Measurements from ENCODE around the gene MICU2.

Gene MICU2

GRCh38 chr13:21478881-21479808 lies 124.8 kb downstream of the MICU2 start:
- DNase-seq, result no peak

GRCh38 chr13:21476893-21477472 lies 127.0 kb downstream of the MICU2 start:
- peak; percentile 65 for DNase-seq

- no peak for DNase-seq
These were observed 128.9 kb downstream of the MICU2 start for GRCh38 chr13:21475115-21475514.

GRCh38 chr13:21470785-21471184 lies 133.2 kb downstream of the MICU2 start:
- DNase-seq, result no peak

GRCh38 chr13:21466527-21466926 lies 137.4 kb downstream of the MICU2 start:
- no peak for DNase-seq

- DNase-seq, result no peak
These were observed 138.2 kb downstream of the MICU2 start for GRCh38 chr13:21465710-21466160.

- DNase-seq, result no peak
These were observed 140.5 kb downstream of the MICU2 start for GRCh38 chr13:21463424-21463823.

- DNase-seq, result no peak
These were observed 142.8 kb downstream of the MICU2 start for GRCh38 chr13:21461131-21461530.

- peak; percentile 79 for DNase-seq
These were observed 144.9 kb downstream of the MICU2 start, which contains the start of gene ZDHHC20 for GRCh38 chr13:21458813-21459701. Gene ZDHHC20, minus strand, starts transcription at chr13:21459303. Its CDS starts 132 bp downstream, at chr13:21459171.

- peak; percentile 39 for DNase-seq
These were observed 145.5 kb downstream of the MICU2 start for GRCh38 chr13:21458451-21458812.

GRCh38 chr13:21453387-21454081 lies 150.4 kb downstream of the MICU2 start:
- DNase-seq, result no peak

- no peak for DNase-seq
These were observed 153.0 kb downstream of the MICU2 start for GRCh38 chr13:21450936-21451335.

GRCh38 chr13:21446656-21447055 lies 157.3 kb downstream of the MICU2 start:
- no peak for DNase-seq

GRCh38 chr13:21445759-21446158 lies 158.2 kb downstream of the MICU2 start:
- no peak for DNase-seq

GRCh38 chr13:21443171-21443570 lies 160.8 kb downstream of the MICU2 start:
- DNase-seq, result no peak
